Stimulated activated CD8-positive, alpha-beta memory T cell treated with anti-CD3 and anti-CD28 coated beads, Interleukin-7, amount 100 ng/mL, for 1 hour (primary cell): ENCODE measurements around the gene SAMD4A.
"Not testable (repeated sequence)": the region's sequence is repeated elsewhere in the genome, so short reads cannot be mapped to it uniquely, and the experiment has no call there.

Experiments used
- DNase-seq, 2 donors: peaks; one replicate each; pipeline ENCODE4 v3.0.0-alpha.2; 2020; ENCODE audit warnings: low read depth in 2 of 2

Gene SAMD4A

GRCh38 chr14:54725998-54726397, 159.1 kb downstream of the SAMD4A start:
- no peak for DNase-seq

GRCh38 chr14:54727929-54728328, 161.0 kb downstream of the SAMD4A start:
- DNase-seq = no peak

GRCh38 chr14:54728700-54729527, 162.0 kb downstream of the SAMD4A start:
- no peak for DNase-seq

- no peak for DNase-seq
Measured at GRCh38 chr14:54730156-54730961, 163.4 kb downstream of the SAMD4A start.

- DNase-seq = no peak
Measured at GRCh38 chr14:54734966-54735365, 168.0 kb downstream of the SAMD4A start.

GRCh38 chr14:54735424-54735823, 168.5 kb downstream of the SAMD4A start:
- no peak for DNase-seq

GRCh38 chr14:54737132-54737711, 170.3 kb downstream of the SAMD4A start:
- no peak for DNase-seq

- no peak for DNase-seq
Measured at GRCh38 chr14:54738009-54738408, 171.1 kb downstream of the SAMD4A start.

- DNase-seq = no peak
Measured at GRCh38 chr14:54739514-54739913, 172.6 kb downstream of the SAMD4A start.

- no peak for DNase-seq
Measured at GRCh38 chr14:54742492-54743350, 175.8 kb downstream of the SAMD4A start.

GRCh38 chr14:54743382-54743781, 176.5 kb downstream of the SAMD4A start:
- DNase-seq = no peak

GRCh38 chr14:54746019-54746418, 179.1 kb downstream of the SAMD4A start:
- DNase-seq = no peak

GRCh38 chr14:54747616-54748015, 180.7 kb downstream of the SAMD4A start:
- DNase-seq = no peak

GRCh38 chr14:54749180-54749579, 182.3 kb downstream of the SAMD4A start:
- DNase-seq = no peak

GRCh38 chr14:54749727-54750126, 182.8 kb downstream of the SAMD4A start:
- no peak for DNase-seq

GRCh38 chr14:54752611-54753010, 185.7 kb downstream of the SAMD4A start:
- DNase-seq = not testable (repeated sequence)

GRCh38 chr14:54753396-54753795, 186.5 kb downstream of the SAMD4A start:
- DNase-seq = not testable (repeated sequence)

- no peak for DNase-seq
Measured at GRCh38 chr14:54754116-54754622, 187.2 kb downstream of the SAMD4A start.

- no peak for DNase-seq
Measured at GRCh38 chr14:54754623-54755386, 187.9 kb downstream of the SAMD4A start.

GRCh38 chr14:54756656-54757392, 189.9 kb downstream of the SAMD4A start:
- no peak for DNase-seq
